GM13977 (cell line): ENCODE measurements around the gene SMR3A.

Experiments used
- DNase-seq: peaks from one replicate; pipeline ENCODE4 v3.0.0; 2012; ENCODE audit warnings: low spot score
- CTCF ChIP-seq: IDR thresholded peaks from 2 replicates; pipeline ENCODE4 v1.5.1; 2012; ENCODE audit warnings: mild to moderate bottlenecking, control low read depth; ENCODE audit not compliant: insufficient read depth; ENCODE audit errors: extremely low read depth, missing control alignments
- in situ Hi-C: fragments of 300-500 bp; cut with MboI; formaldehyde crosslinking; loops from one replicate; pipeline ENCODE4 v1.12.0; 2022; ENCODE audit warnings: low sequenced_read_pairs, low pct_unique_long_range_greater_than_20kb, mixed read lengths, inconsistent platforms; ENCODE audit not compliant: unreplicated experiment

Gene SMR3A

GRCh38 chr4:70380578-70380977 lies 20.0 kb downstream of the SMR3A start:
- in situ Hi-C loops, result no loop called here
- no peak for TF ChIP-seq CTCF
- DNase-seq, result no peak

GRCh38 chr4:70382691-70383181 lies 22.2 kb downstream of the SMR3A start, which contains the start of gene SMR3B:
Gene SMR3B (plus strand): TSS chr4:70383131. CDS start chr4:70384511, 1,380 bp downstream.
- TF ChIP-seq CTCF, result no peak
- in situ Hi-C loops, result no loop called here
- no peak for DNase-seq

- in situ Hi-C loops, result no loop called here
- no peak for TF ChIP-seq CTCF
- no peak for DNase-seq
Observed at GRCh38 chr4:70392057-70392776, 31.7 kb downstream of the SMR3A start.

- in situ Hi-C loops, result no loop called here
- DNase-seq, result no peak
- no peak for TF ChIP-seq CTCF
Observed at GRCh38 chr4:70397580-70397979, 37.0 kb downstream of the SMR3A start, which contains the start of gene OPRPN. Gene OPRPN (plus strand): TSS chr4:70397940. CDS start chr4:70399286, 1,346 bp downstream.

GRCh38 chr4:70399319-70399718 lies 38.8 kb downstream of the SMR3A start:
- in situ Hi-C loops, result no loop called here
- DNase-seq, result no peak
- no peak for TF ChIP-seq CTCF

GRCh38 chr4:70402762-70403161 lies 42.2 kb downstream of the SMR3A start:
- no peak for DNase-seq
- no peak for TF ChIP-seq CTCF
- in situ Hi-C loops, result no loop called here
